Gastroesophageal sphincter (tissue), 3 donors: ENCODE data around the gene L3MBTL1.

Experiments used
- EP300 ChIP-seq: sonication (generic); formaldehyde crosslinking; IDR thresholded peaks from one replicate; pipeline ENCODE4 v1.6.1; 2017; ENCODE audit warnings: antibody characterized with exemption, mild to moderate bottlenecking
- POLR2A ChIP-seq, 2 donors: fragments of 450-650 bp; IDR thresholded peaks; one replicate each; pipeline ENCODE4 v1.6.1; 2017; ENCODE audit warnings: antibody characterized with exemption in 2 of 2, mild to moderate bottlenecking in 2 of 2, moderate library complexity in 1 of 2
- TF ChIP-seq, protein P1 (sequence below), 4 experiments: fragments of 200-600 bp in 2 of 4; fragments of 450-650 bp in 2 of 4; sonication (generic) in 1 of 4; IDR thresholded peaks; one replicate each; pipeline ENCODE4 v1.5.1; 2017 to 2019; ENCODE audit warnings: antibody characterized with exemption in 4 of 4, mild to moderate bottlenecking in 2 of 4, moderate library complexity in 2 of 4

DNA sequence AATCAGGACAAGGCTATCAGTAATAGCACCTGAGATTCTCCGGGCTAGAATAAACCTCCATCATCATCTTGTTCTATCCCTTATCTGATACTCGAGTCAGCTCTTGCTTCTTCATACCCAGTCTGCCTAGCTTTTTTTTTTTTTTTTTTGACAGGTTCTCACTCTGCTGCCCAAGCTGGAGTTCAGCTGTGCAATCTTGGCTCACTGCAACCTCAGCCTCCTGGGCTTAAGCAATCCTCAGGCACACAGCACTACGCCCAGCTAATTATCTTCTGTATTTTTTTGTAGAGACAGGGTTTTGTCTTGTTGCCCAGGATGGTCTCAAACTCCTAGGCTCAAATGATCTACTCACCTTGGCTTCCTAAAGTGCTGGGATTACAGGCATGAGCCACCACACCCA lies 30.3 kb upstream of the L3MBTL1 start:
- TF ChIP-seq POLR2A (IDR thresholded peaks at IDR 0.05) (no peak), EP300 (no peak)
- TF ChIP-seq, protein P1, sequence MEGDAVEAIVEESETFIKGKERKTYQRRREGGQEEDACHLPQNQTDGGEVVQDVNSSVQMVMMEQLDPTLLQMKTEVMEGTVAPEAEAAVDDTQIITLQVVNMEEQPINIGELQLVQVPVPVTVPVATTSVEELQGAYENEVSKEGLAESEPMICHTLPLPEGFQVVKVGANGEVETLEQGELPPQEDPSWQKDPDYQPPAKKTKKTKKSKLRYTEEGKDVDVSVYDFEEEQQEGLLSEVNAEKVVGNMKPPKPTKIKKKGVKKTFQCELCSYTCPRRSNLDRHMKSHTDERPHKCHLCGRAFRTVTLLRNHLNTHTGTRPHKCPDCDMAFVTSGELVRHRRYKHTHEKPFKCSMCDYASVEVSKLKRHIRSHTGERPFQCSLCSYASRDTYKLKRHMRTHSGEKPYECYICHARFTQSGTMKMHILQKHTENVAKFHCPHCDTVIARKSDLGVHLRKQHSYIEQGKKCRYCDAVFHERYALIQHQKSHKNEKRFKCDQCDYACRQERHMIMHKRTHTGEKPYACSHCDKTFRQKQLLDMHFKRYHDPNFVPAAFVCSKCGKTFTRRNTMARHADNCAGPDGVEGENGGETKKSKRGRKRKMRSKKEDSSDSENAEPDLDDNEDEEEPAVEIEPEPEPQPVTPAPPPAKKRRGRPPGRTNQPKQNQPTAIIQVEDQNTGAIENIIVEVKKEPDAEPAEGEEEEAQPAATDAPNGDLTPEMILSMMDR (IDR thresholded peaks at IDR 0.05), result no peak
